Measurements from ENCODE around the gene ARAP2.

Gene ARAP2

DNA sequence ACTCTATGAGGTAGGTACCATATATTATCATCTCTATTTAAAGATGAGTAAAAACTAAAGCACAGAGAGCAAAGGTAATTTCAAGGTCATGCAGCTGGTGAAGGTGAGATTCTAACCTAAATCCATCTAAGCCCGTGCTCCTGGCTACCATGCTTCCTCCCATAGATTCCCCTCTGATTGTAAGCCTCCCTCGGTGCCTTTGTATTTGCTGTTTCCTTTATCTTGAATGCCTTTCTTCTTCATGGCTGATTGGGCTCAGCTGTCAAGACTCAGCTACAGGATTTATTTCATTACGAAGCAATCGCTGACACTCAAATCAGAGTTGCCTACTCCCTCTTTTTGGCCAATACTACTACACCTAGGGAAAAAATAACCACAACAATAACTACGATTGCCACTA, 217.1 kb downstream of the ARAP2 start:
- DNase-seq, result no peak

DNA sequence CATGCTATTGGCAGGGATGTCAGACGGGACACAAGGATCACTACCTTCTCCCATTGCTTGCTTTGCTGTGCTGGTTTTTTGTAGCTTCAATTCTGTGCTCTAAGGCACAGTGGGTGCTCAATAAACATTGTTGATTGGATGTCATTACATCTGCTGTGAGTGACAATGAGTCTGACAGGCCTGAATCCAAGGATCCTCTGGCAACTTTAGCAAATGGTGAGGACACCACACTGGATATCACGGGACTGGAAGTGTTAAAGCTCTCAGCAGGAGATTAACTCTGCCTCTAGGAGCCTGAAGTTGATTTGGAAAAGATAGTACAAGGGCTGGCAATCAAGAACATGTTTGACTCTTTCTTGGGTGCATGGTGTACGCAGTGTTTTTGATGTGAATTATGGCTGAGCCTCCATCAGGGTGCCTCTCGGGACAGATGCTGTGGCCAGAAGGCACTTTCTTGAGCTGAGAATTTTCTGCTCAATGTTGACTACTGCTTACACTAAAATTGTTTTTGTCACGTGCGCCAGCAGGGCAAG, 217.9 kb downstream of the ARAP2 start:
- no peak for DNase-seq

DNA sequence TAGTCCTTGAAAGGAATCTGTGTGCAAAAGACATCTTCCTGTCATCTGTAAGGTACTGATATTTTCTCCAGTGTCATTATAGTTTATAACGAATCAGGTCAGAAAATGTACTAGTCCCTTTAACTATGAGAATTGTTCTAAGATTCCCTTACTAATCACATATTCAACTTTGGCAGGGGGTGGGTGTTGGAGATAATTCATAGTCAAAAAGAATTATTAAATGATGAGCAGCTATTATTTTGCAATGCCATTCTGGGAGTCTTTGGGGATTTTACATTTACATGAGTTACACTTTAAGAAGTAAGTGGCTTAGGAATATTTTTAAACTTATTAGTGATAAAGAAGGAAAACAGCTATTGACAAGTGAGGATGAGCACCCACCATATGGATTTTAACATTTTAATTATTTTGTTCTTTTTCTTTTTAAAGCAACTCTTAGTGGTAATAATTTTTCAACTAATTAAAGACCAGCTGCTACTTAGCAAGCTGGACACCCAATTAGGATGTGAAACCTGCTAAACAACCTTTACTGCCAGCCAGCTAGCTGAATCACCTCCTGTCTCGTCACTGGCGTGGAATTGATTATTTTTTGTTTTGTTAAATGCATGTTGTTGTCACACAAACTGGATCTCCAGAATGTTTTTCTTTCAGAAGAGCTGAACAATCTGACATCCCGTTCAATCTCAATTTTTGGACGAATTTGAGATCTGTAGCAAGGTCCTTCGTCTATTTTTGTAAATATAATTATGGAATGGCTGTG, 219.2 kb downstream of the ARAP2 start:
- no peak for DNase-seq

DNA sequence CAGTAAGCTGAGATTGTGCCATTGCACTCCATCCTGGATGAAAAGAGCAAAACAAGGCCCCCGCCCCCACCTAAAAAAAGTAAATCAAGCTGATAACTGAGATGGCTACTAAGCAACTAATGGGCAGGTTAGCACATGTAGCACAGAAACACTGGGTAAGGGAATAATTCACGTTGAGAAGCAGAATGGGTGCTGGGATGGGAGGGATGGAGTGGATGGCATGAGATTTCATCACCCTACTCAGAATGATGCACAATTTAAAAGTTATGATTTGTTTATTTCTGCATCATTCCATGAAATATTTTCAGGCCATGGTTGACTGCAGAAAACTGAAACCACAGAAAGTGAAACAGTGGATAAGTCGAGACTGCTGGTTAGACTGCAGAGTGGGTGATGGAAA, 224.0 kb downstream of the ARAP2 start:
- no peak for DNase-seq

All from NCI-H1930 (cell line).